Liver (tissue), 9 donors: ENCODE measurements around the gene PGPEP1. TPM values are rescaled to one million over a fixed set of nuclear protein-coding genes. Genes with fewer than 3 reads are reported as not detected.
A peak's percentile ranks its signal among the peaks of the same experiment; 100 is the strongest.

ENCODE experiments used
- DNase-seq: peaks from one replicate; pipeline ENCODE4 v3.0.0-alpha.2; 2017; ENCODE audit warnings: low spot score
- H3K27ac ChIP-seq, 2 donors: one replicate each; pipeline ENCODE4 v1.7.0; 2013; ENCODE audit warnings: inconsistent platforms in 2 of 2, low read length in 2 of 2, control low read depth in 1 of 2, low read depth in 1 of 2, mild to moderate bottlenecking in 1 of 2
- H3K27me3 ChIP-seq, 4 donors: one replicate each; pipeline versions ENCODE4 v1.6.1 to v1.7.0; 2013; ENCODE audit warnings: low read length in 3 of 4, inconsistent platforms in 1 of 4, mild to moderate bottlenecking in 1 of 4, moderate library complexity in 1 of 4; ENCODE audit not compliant: control insufficient read depth in 4 of 4, insufficient read depth in 4 of 4
- H3K36me3 ChIP-seq, 4 donors: one replicate each; pipeline versions ENCODE4 v1.6.1 to v1.7.0; 2013; ENCODE audit warnings: low read length in 3 of 4, mild to moderate bottlenecking in 3 of 4, low read depth in 1 of 4, moderate library complexity in 1 of 4; ENCODE audit not compliant: control insufficient read depth in 4 of 4, insufficient read depth in 3 of 4
- H3K4me1 ChIP-seq, 4 donors: one replicate each; pipeline versions ENCODE4 v1.6.1 to v1.7.0; 2013; ENCODE audit warnings: low read length in 3 of 4, mild to moderate bottlenecking in 3 of 4, moderate library complexity in 1 of 4; ENCODE audit not compliant: control insufficient read depth in 4 of 4, insufficient read depth in 4 of 4
- H3K4me3 ChIP-seq, 3 donors: one replicate each; pipeline versions ENCODE4 v1.6.1 to v1.7.0; 2013; ENCODE audit warnings: low read length in 3 of 3, control low read depth in 1 of 3, low read depth in 1 of 3, mild to moderate bottlenecking in 1 of 3
- H3K9ac ChIP-seq, 2 donors: one replicate each; pipeline ENCODE4 v1.7.0; 2013; ENCODE audit warnings: low read length in 2 of 2, mild to moderate bottlenecking in 2 of 2, moderate library complexity in 2 of 2, control low read depth in 1 of 2, low read depth in 1 of 2
- H3K9me3 ChIP-seq, 4 donors: one replicate each; pipeline versions ENCODE4 v1.6.1 to v1.7.0; 2013; ENCODE audit warnings: low read length in 3 of 4; ENCODE audit not compliant: control insufficient read depth in 4 of 4
- ATF3 ChIP-seq: IDR thresholded peaks from 2 replicates; pipeline ENCODE4 v1.6.1; 2016; ENCODE audit warnings: antibody characterized with exemption
- CTCF ChIP-seq: fragments of 150-350 bp; IDR thresholded peaks from 2 replicates; pipeline ENCODE4 v1.5.1; 2017; ENCODE audit warnings: improper control_type of control experiment, low read depth, low read length; ENCODE audit not compliant: missing input control
- FOXA1 ChIP-seq: IDR thresholded peaks from 2 replicates; pipeline ENCODE4 v1.6.1; 2016; ENCODE audit warnings: antibody characterized with exemption
- FOXA2 ChIP-seq: IDR thresholded peaks from 2 replicates; pipeline ENCODE4 v1.6.1; 2016; ENCODE audit warnings: antibody characterized with exemption
- HNF4A ChIP-seq, 2 donors: conservative IDR thresholded peaks; 2 replicates each; pipeline ENCODE4 v1.6.1; 2016; ENCODE audit warnings: antibody characterized with exemption in 2 of 2, mild to moderate bottlenecking in 2 of 2
- HNF4G ChIP-seq: IDR thresholded peaks from 2 replicates; pipeline ENCODE4 v1.6.1; 2016; ENCODE audit warnings: antibody characterized with exemption
- JUND ChIP-seq, 2 donors: IDR thresholded peaks; 2 replicates each; pipeline ENCODE4 v1.6.1; 2016; ENCODE audit warnings: antibody characterized with exemption in 2 of 2
- NR2F2 ChIP-seq: IDR thresholded peaks from 2 replicates; pipeline ENCODE4 v1.6.1; 2016; ENCODE audit warnings: antibody characterized with exemption
- RAD21 ChIP-seq, 2 donors: IDR thresholded peaks; 2 replicates each; pipeline ENCODE4 v1.6.1; 2016; ENCODE audit warnings: antibody characterized with exemption in 2 of 2, mild to moderate bottlenecking in 2 of 2
- REST ChIP-seq: IDR thresholded peaks from 2 replicates; pipeline ENCODE4 v1.6.1; 2016; ENCODE audit warnings: antibody characterized with exemption, mild to moderate bottlenecking
- RXRA ChIP-seq, 2 donors: IDR thresholded peaks; 2 replicates each; pipeline ENCODE4 v1.6.1; 2017 to 2018; ENCODE audit warnings: antibody characterized with exemption in 2 of 2, mild to moderate bottlenecking in 1 of 2
- SP1 ChIP-seq: IDR thresholded peaks from 2 replicates; pipeline ENCODE4 v1.6.1; 2018; ENCODE audit warnings: antibody characterized with exemption, mild to moderate bottlenecking
- TAF1 ChIP-seq: conservative IDR thresholded peaks from 2 replicates; pipeline ENCODE4 v1.6.1; 2016; ENCODE audit warnings: antibody characterized with exemption, mild to moderate bottlenecking
- YY1 ChIP-seq: IDR thresholded peaks from 2 replicates; pipeline ENCODE4 v1.6.1; 2016; ENCODE audit warnings: antibody characterized with exemption, mild to moderate bottlenecking
- WGBS: extraction: QIAGEN DNeasy Blood & Tissue Kit; methylation state at CpG from one replicate; pipeline ENCODE4 v1.1.7; 2013; 5-methylcytosine and 5-hydroxymethylcytosine counted together
- polyA plus RNA-seq, 2 donors: library from polyadenylated mRNA; stranded (reverse) in 1 of 2; unstranded in 1 of 2; fragments of 200-250 nt in 1 of 2; fragments of >200 nt in 1 of 2; fragmentation: Nextera tagmentation in 1 of 2; extraction: Ambion mirVana in 1 of 2; gene quantifications; one replicate each; pipeline versions ENCODE4 v1.2.1 to v1.2.3, GENCODE V29; 2013 to 2015
- total RNA-seq, 2 donors: library from RNA; depleted of rRNA; stranded (reverse); fragments of >200 nt; gene quantifications; one replicate each; pipeline ENCODE4 v1.2.3, GENCODE V29; 2014
- TF ChIP-seq, protein P1 (sequence below): IDR thresholded peaks from 2 replicates; pipeline ENCODE4 v1.6.1; 2016; ENCODE audit warnings: antibody characterized with exemption
- TF ChIP-seq, protein P2 (sequence below): IDR thresholded peaks from 2 replicates; pipeline ENCODE4 v1.6.1; 2016; ENCODE audit warnings: antibody characterized with exemption
- donor health status: healthy.
- donor health status: healthy.
- donor health status: healthy.
- donor health status: healthy.
- donor health status: healthy.

The PGPEP1 gene
- total and polyA plus RNA-seq, 4 donors: 15.8 to 48.3 (median 26.2) TPM

DNA sequence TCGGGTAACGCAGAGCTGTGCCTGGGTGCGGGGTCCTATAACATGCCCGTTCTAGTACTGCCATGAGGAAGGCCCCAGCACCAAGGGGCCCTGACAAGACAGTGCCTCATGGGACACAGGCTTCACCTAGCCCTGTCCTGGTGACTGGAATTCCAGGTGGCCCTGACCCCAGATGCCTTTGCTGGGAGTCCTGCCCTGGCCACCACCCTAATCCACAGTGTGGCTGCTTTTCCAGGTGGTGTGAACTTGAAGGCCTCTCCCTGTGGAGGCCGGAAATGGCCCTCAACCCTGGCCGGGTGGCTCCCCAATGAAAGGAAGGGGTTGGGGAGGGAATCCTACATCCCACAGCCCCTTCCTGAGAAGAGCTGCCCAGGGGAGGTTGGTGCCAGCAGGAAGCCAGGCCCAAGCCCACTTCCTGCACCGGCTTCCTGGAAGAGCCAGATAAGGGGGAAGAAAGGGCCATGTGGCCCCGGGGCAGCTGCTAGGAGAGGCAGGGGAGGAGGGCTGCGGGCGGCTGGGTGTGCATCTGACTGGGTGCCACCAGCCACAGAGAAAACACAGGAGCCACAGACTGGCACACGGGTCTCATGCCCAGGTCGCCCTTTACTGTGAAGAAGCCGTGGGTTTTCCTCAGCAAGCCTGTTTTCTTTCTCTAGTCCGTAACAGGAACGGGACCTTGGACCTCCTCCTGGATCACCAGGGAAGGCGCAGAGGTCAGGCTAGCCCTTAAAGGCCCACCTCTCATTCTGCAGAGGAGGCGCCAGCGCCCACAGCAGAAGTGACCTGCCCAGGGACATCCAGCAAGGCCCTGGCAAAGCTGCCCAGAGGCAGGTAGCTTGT is 22.2 kb upstream of the PGPEP1 start:
- no peak overlapping the region for H3K9ac ChIP-seq
- H3K9me3 ChIP-seq: no peaks in the 10 kb centered on the region
- H3K4me1 ChIP-seq: peaks cover 13 to 43% (median 33%) of the 10 kb centered on the region in 4 donors
- H3K4me3 ChIP-seq: no peak overlapping the region
- TF ChIP-seq FOXA1 (no peak), FOXA2 (no peak), SP1 (peak; percentile 13), RXRA (IDR thresholded peaks at IDR 0.05) (peak in 1 of 2 donors; percentile 28), NR2F2 (peak; percentile 91), HNF4A (conservative IDR thresholded peaks at IDR 0.05) (peak in 1 of 2 donors; percentile 27)
- TF ChIP-seq, protein P1, sequence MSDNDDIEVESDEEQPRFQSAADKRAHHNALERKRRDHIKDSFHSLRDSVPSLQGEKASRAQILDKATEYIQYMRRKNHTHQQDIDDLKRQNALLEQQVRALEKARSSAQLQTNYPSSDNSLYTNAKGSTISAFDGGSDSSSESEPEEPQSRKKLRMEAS: peak; percentile 48
- no peaks in the 10 kb centered on the region for H3K27me3 ChIP-seq
- H3K36me3 ChIP-seq: no peaks in the 10 kb centered on the region
- peak overlapping the region; percentile 3 to 37 for H3K27ac ChIP-seq
- WGBS: 53% methylated on average over 18 of the region's 18 CpGs
- peak; percentile 49 for DNase-seq

DNA sequence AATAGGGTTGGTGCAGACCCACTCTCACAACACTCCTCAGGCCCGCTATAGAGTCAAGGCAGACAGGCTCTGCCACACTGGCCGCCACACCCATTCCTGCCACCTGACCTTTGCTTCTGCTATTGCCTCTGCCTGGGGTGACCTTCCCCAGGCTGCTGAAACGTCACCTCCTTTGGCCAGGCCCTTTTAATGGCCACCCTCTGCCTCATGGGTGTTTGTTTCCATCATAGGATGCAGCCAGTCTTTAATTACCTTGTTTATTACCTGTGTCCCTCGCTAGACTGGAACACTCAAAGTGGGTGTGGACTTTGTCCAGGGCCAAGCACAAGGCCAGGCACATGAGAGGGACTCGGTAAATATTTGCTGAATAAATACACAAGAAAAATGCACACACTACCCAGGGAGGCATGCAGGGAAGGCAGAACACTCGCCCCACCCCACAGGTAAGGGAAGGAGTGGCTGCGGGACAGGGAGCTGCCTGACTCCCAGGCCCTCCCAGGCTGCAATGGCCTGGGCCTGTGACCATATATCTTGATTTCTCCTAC is 20.7 kb upstream of the PGPEP1 start:
- H3K4me1 ChIP-seq: peaks cover 13 to 52% (median 36%) of the 10 kb centered on the region in 4 donors
- no peaks in the 10 kb centered on the region for H3K27me3 ChIP-seq
- H3K36me3 ChIP-seq: no peaks in the 10 kb centered on the region
- TF ChIP-seq ATF3 (no peak), HNF4G (peak; percentile 22), RXRA (IDR thresholded peaks at IDR 0.05) (peak; percentile 78 to 81), FOXA2 (peak; percentile 74), RAD21 (IDR thresholded peaks at IDR 0.05) (no peak), HNF4A (conservative IDR thresholded peaks at IDR 0.05) (peak; percentile 72 to 90), REST (no peak), TAF1 (no peak), JUND (IDR thresholded peaks at IDR 0.05) (peak in 1 of 2 donors; percentile 38), YY1 (peak; percentile 77), SP1 (peak; percentile 51), CTCF (no peak)
- TF ChIP-seq, protein P2, sequence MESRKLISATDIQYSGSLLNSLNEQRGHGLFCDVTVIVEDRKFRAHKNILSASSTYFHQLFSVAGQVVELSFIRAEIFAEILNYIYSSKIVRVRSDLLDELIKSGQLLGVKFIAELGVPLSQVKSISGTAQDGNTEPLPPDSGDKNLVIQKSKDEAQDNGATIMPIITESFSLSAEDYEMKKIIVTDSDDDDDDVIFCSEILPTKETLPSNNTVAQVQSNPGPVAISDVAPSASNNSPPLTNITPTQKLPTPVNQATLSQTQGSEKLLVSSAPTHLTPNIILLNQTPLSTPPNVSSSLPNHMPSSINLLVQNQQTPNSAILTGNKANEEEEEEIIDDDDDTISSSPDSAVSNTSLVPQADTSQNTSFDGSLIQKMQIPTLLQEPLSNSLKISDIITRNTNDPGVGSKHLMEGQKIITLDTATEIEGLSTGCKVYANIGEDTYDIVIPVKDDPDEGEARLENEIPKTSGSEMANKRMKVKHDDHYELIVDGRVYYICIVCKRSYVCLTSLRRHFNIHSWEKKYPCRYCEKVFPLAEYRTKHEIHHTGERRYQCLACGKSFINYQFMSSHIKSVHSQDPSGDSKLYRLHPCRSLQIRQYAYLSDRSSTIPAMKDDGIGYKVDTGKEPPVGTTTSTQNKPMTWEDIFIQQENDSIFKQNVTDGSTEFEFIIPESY: no peak
- TF ChIP-seq, protein P1: peak; percentile 38
- no peak overlapping the region for H3K27ac ChIP-seq
- no peak for DNase-seq
- 41% methylated on average over 7 of the region's 7 CpGs for WGBS
- no peak overlapping the region for H3K4me3 ChIP-seq
- no peaks in the 10 kb centered on the region for H3K9me3 ChIP-seq
- H3K9ac ChIP-seq: no peak overlapping the region
